Ectodermal cell (in vitro differentiated cells): ENCODE measurements around the gene SNX30.

Experiments
- H3K27ac ChIP-seq: 2 replicates; pipeline ENCODE4 v1.7.0; 2013; ENCODE audit warnings: mild to moderate bottlenecking, low read depth, low read length; ENCODE audit not compliant: insufficient read depth, poor library complexity, severe bottlenecking
- H3K27me3 ChIP-seq: 2 replicates; pipeline ENCODE4 v1.7.0; 2013; ENCODE audit warnings: mild to moderate bottlenecking, low read length; ENCODE audit not compliant: insufficient read depth, control insufficient read depth, poor library complexity, severe bottlenecking
- H3K36me3 ChIP-seq: one replicate; pipeline ENCODE4 v1.7.0; 2013; ENCODE audit warnings: low read length; ENCODE audit not compliant: control insufficient read depth, insufficient read depth
- H3K4me1 ChIP-seq: one replicate; pipeline ENCODE4 v1.7.0; 2013; ENCODE audit warnings: low read length; ENCODE audit not compliant: control insufficient read depth, insufficient read depth
- H3K4me3 ChIP-seq: 2 replicates; pipeline ENCODE4 v1.7.0; 2013; ENCODE audit warnings: low read depth, low read length, control low read depth; ENCODE audit not compliant: insufficient read depth
- H3K9me3 ChIP-seq: 2 replicates; pipeline ENCODE4 v1.7.0; 2013; ENCODE audit warnings: mild to moderate bottlenecking, low read length, moderate library complexity; ENCODE audit not compliant: control insufficient read depth
- WGBS, 2 experiments: methylation state at CpG; one replicate each; pipeline ENCODE4 v1.1.7; 2013; ENCODE audit warnings: missing lambda C conversion rate in 2 of 2; 5-methylcytosine and 5-hydroxymethylcytosine counted together

Gene SNX30

GRCh38 chr9:112873773-112874405 lies 123.3 kb downstream of the SNX30 start:
- WGBS, 2 experiments, result 89 to 92% methylated on average over 4 of the region's 4 CpGs
- Histone ChIP-seq H3K36me3 (no peaks in the 10 kb centered on the region), H3K9me3 (no peaks in the 10 kb centered on the region), H3K4me1 (peaks cover 3% of the 10 kb centered on the region), H3K27ac (no peak overlapping the region), H3K4me3 (no peak overlapping the region), H3K27me3 (no peaks in the 10 kb centered on the region)

- no peak overlapping the region for H3K4me3 ChIP-seq
- H3K27me3 ChIP-seq, result no peaks in the 10 kb centered on the region
- 94 to 100% methylated on average over 1 to 2 of the region's 2 CpGs for WGBS, 2 experiments
- H3K9me3 ChIP-seq, result no peaks in the 10 kb centered on the region
- no peaks in the 10 kb centered on the region for H3K36me3 ChIP-seq
- H3K27ac ChIP-seq, result no peak overlapping the region
- no peaks in the 10 kb centered on the region for H3K4me1 ChIP-seq
Observed at GRCh38 chr9:112878752-112879151, 128.2 kb downstream of the SNX30 start.

- no peaks in the 10 kb centered on the region for H3K36me3 ChIP-seq
- no peak overlapping the region for H3K4me3 ChIP-seq
- H3K4me1 ChIP-seq, result no peaks in the 10 kb centered on the region
- H3K27me3 ChIP-seq, result no peaks in the 10 kb centered on the region
- 82 to 97% methylated on average over 1 of the region's 1 CpG for WGBS, 2 experiments
- H3K27ac ChIP-seq, result no peak overlapping the region
- H3K9me3 ChIP-seq, result no peaks in the 10 kb centered on the region
Observed at GRCh38 chr9:112880650-112881049, 130.1 kb downstream of the SNX30 start.

- Histone ChIP-seq H3K27ac (no peak overlapping the region), H3K4me1 (no peaks in the 10 kb centered on the region), H3K27me3 (no peaks in the 10 kb centered on the region), H3K36me3 (no peaks in the 10 kb centered on the region), H3K9me3 (no peaks in the 10 kb centered on the region), H3K4me3 (no peak overlapping the region)
- WGBS, 2 experiments, result 90 to 92% methylated on average over 7 of the region's 7 CpGs
Observed at GRCh38 chr9:112881331-112881730, 130.8 kb downstream of the SNX30 start.

- Histone ChIP-seq H3K4me1 (no peaks in the 10 kb centered on the region), H3K36me3 (no peaks in the 10 kb centered on the region), H3K27me3 (peaks cover under 1% of the 10 kb centered on the region), H3K9me3 (no peaks in the 10 kb centered on the region), H3K4me3 (no peak overlapping the region), H3K27ac (no peak overlapping the region)
- WGBS, 2 experiments, result 89% methylated on average over 6 of the region's 6 CpGs
Observed at GRCh38 chr9:112884101-112884500, 133.5 kb downstream of the SNX30 start.

GRCh38 chr9:112884721-112885120 lies 134.2 kb downstream of the SNX30 start:
- Histone ChIP-seq H3K4me1 (no peaks in the 10 kb centered on the region), H3K9me3 (no peaks in the 10 kb centered on the region), H3K4me3 (no peak overlapping the region), H3K36me3 (no peaks in the 10 kb centered on the region), H3K27ac (no peak overlapping the region), H3K27me3 (peaks cover 6% of the 10 kb centered on the region)
- WGBS, 2 experiments, result 93% methylated on average over 5 of the region's 5 CpGs

- H3K36me3 ChIP-seq, result no peaks in the 10 kb centered on the region
- 94 to 97% methylated on average over 1 of the region's 1 CpG for WGBS, 2 experiments
- H3K27me3 ChIP-seq, result peaks cover 12% of the 10 kb centered on the region
Observed at GRCh38 chr9:112885324-112885723, 134.8 kb downstream of the SNX30 start.

GRCh38 chr9:112886351-112886750 lies 135.8 kb downstream of the SNX30 start:
- Histone ChIP-seq H3K36me3 (no peaks in the 10 kb centered on the region), H3K27me3 (peaks cover 23% of the 10 kb centered on the region), H3K27ac (no peak overlapping the region), H3K4me1 (no peaks in the 10 kb centered on the region), H3K4me3 (no peak overlapping the region), H3K9me3 (no peaks in the 10 kb centered on the region)
- 92 to 93% methylated on average over 4 of the region's 4 CpGs for WGBS, 2 experiments

More at GRCh38 chr9:112885324-112885723, 134.8 kb downstream of the SNX30 start:
- no peak overlapping the region for H3K27ac ChIP-seq
- no peaks in the 10 kb centered on the region for H3K9me3 ChIP-seq
- H3K4me1 ChIP-seq, result no peaks in the 10 kb centered on the region
- H3K4me3 ChIP-seq, result no peak overlapping the region

GRCh38 chr9:112887381-112887780 lies 136.8 kb downstream of the SNX30 start:
- WGBS, 2 experiments, result 67 to 70% methylated on average over 5 of the region's 5 CpGs
- H3K27ac ChIP-seq, result no peak overlapping the region
- H3K27me3 ChIP-seq, result peaks cover 30% of the 10 kb centered on the region
- no peaks in the 10 kb centered on the region for H3K4me1 ChIP-seq
- no peaks in the 10 kb centered on the region for H3K36me3 ChIP-seq
- H3K9me3 ChIP-seq, result no peaks in the 10 kb centered on the region
- no peak overlapping the region for H3K4me3 ChIP-seq

- WGBS, 2 experiments, result 41 to 42% methylated on average over 78 of the region's 78 CpGs
- H3K4me3 ChIP-seq, result peak within 1 kb of the TSS; percentile 38
- H3K9me3 ChIP-seq, result no peaks in the 10 kb centered on the region
- H3K4me1 ChIP-seq, result no peaks in the 10 kb centered on the region
- H3K36me3 ChIP-seq, result no peaks in the 10 kb centered on the region
- peaks cover 30% of the 10 kb centered on the region for H3K27me3 ChIP-seq
- H3K27ac ChIP-seq, result no peak within 1 kb of the TSS
Observed at GRCh38 chr9:112890106-112891081, 139.8 kb downstream of the SNX30 start, which contains the start of gene SLC46A2. Gene SLC46A2, minus strand, starts transcription at chr9:112890876. Its CDS starts 195 bp downstream, at chr9:112890681.
